Neural progenitor cell (in vitro differentiated cells): Measurements from ENCODE around the gene ARHGEF38.

ENCODE experiments used
- EZH2 ChIP-seq: fragments of 200-600 bp; sonication (generic); IDR thresholded peaks from 2 replicates; pipeline ENCODE4 v1.6.1; 2017; ENCODE audit warnings: antibody characterized with exemption, mild to moderate bottlenecking, moderate library complexity
- TF ChIP-seq, protein P1 (sequence below): fragments of 200-600 bp; sonication (generic); IDR thresholded peaks from 2 replicates; pipeline ENCODE4 v1.5.1; 2017; ENCODE audit warnings: antibody characterized with exemption, mild to moderate bottlenecking

DNA sequence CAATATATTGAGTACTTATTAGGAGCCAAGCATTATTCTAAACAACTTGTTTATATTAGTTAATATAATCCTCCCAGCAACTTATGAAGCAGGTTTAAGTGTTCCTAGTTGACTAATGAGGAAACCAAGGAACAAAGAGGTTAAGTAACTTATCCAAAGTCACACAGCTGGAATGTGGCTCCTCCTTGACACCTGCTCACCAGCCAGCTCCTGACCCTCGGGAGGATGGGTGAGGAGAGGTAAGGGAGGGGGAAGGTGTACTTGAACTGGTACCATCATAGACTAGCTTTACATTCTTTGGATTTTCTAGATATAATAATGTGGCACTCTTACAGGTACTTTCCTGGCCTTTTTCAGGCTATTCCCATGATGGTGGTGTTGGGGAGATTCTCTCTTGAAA is 50.7 kb downstream of the ARHGEF38 start:
- TF ChIP-seq EZH2, result no peak
- TF ChIP-seq, protein P1, sequence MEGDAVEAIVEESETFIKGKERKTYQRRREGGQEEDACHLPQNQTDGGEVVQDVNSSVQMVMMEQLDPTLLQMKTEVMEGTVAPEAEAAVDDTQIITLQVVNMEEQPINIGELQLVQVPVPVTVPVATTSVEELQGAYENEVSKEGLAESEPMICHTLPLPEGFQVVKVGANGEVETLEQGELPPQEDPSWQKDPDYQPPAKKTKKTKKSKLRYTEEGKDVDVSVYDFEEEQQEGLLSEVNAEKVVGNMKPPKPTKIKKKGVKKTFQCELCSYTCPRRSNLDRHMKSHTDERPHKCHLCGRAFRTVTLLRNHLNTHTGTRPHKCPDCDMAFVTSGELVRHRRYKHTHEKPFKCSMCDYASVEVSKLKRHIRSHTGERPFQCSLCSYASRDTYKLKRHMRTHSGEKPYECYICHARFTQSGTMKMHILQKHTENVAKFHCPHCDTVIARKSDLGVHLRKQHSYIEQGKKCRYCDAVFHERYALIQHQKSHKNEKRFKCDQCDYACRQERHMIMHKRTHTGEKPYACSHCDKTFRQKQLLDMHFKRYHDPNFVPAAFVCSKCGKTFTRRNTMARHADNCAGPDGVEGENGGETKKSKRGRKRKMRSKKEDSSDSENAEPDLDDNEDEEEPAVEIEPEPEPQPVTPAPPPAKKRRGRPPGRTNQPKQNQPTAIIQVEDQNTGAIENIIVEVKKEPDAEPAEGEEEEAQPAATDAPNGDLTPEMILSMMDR, result no peak
